Pancreas (tissue), 10 donors: Measurements from ENCODE around the gene SH3BP2. TPM values are rescaled to one million over a fixed set of nuclear protein-coding genes. Genes with fewer than 3 reads are reported as not detected.

Experiments used
- ATAC-seq, 4 donors: fragments of 200-7000 bp; cut with Tn5 transposase; one replicate each; pipeline versions ENCODE4 v1.8.0 to v1.9.1; 2020; ENCODE audit warnings: mild to moderate bottlenecking in 4 of 4, moderate library complexity in 4 of 4
- DNase-seq, 6 donors: peaks; one replicate each; pipeline ENCODE4 v3.0.0-alpha.2; 2020
- FAIRE-seq: peaks from 2 replicates; lab custom pipeline; 2012; peaks lifted over from hg19 to GRCh38; lab: Jason Lieb, UNC
- H3K27ac ChIP-seq, 4 donors: fragments of 200-600 bp; sonication (generic); 1 replicate in 3 of 4; 2 replicates in 1 of 4; pipeline versions ENCODE4 v1.5.0 to v1.8.0; 2020
- H3K27me3 ChIP-seq, 4 donors: fragments of 200-600 bp; one replicate each; pipeline ENCODE4 v1.8.0; 2021
- H3K36me3 ChIP-seq, 3 donors: fragments of 200-600 bp; sonication (generic) in 1 of 3; one replicate each; pipeline versions ENCODE4 v1.5.0 to v1.8.0; 2020 to 2021
- H3K4me1 ChIP-seq, 3 donors: fragments of 200-600 bp; one replicate each; pipeline ENCODE4 v1.8.0; 2021
- H3K4me3 ChIP-seq, 4 donors: fragments of 200-600 bp; sonication (generic) in 2 of 4; one replicate each; pipeline versions ENCODE4 v1.5.0 to v1.8.0; 2020 to 2021
- H3K9me3 ChIP-seq, 4 donors: fragments of 200-600 bp; one replicate each; pipeline ENCODE4 v1.8.0; 2021
- CTCF ChIP-seq, 4 donors: fragments of 200-600 bp; sonication (generic) in 3 of 4; IDR thresholded peaks; one replicate each; pipeline versions ENCODE4 v1.5.0 to v1.8.0; 2021; ENCODE audit warnings: antibody characterized with exemption in 4 of 4
- WGBS, 2 donors: extraction: QIAGEN DNeasy Blood & Tissue Kit; methylation state at CpG; one replicate each; pipeline ENCODE4 v1.1.7; 2013; 5-methylcytosine and 5-hydroxymethylcytosine counted together
- intact Hi-C, 3 donors: fragments of 100-400 bp; cut with DNase I; formaldehyde crosslinking; loops; one replicate each; pipeline versions ENCODE4 v1.11.1 to v1.14.2; 2022
- polyA plus RNA-seq, 2 donors: library from polyadenylated mRNA; stranded (reverse); fragments of 200-250 nt; gene quantifications; one replicate each; pipeline ENCODE4 v1.2.3, GENCODE V29; 2013
- total RNA-seq, 6 donors: library from RNA; stranded (reverse); fragmentation: NEBNext Ultra II Directional in 4 of 6; extraction: Animal tissue kit (Norgen Biotek cat#: 25700) in 4 of 6; gene quantifications; one replicate each; pipeline versions ENCODE4 v1.2.1 to v1.2.4, GENCODE V29; 2021 to 2023
- donor health status: healthy with polysubstance abuse.
- donor health status: DM: no; HTN: no; CAD: no; lungs with moderate emphysema.
- donor health status: DM: no; HTN: no; CAD: no.
- donor health status: control.
- donor health status: control.
- donor health status: Bipolar disorder and iron deficiency.
- donor health status: DM: yes; HTN: yes; CAD: no.
- donor health status: DM: no; HTN: no; CAD: no.
- donor health status: DM: no; HTN: no; CAD: no.
- donor health status: DM: yes; HTN: yes; CAD: no.

SH3BP2 gene
- total and polyA plus RNA-seq, 8 donors: 12.3 to 56.5 (median 27.0) TPM

GRCh38 chr4:2799971-2800690, 7.2 kb downstream of the SH3BP2 start:
- no peak for TF ChIP-seq CTCF (IDR thresholded peaks at IDR 0.05)
- Histone ChIP-seq H3K27me3 (no peaks in the 10 kb centered on the region), H3K4me3 (peak overlapping the region in 1 of 4 donors; percentile 26), H3K4me1 (peaks cover 18 to 73% (median 38%) of the 10 kb centered on the region in 3 donors), H3K27ac (peak overlapping the region in 3 of 4 donors; percentile 46 to 85 (median 84)), H3K36me3 (no peaks in the 10 kb centered on the region), H3K9me3 (no peaks in the 10 kb centered on the region)
- no peak for FAIRE-seq
- WGBS, 2 donors: 75 to 79% methylated on average over 23 of the region's 23 CpGs
- peak in 5 of 6 donors; percentile 17 to 81 (median 53) for DNase-seq
- intact Hi-C loops: no loop called here
- no peak for ATAC-seq

DNA sequence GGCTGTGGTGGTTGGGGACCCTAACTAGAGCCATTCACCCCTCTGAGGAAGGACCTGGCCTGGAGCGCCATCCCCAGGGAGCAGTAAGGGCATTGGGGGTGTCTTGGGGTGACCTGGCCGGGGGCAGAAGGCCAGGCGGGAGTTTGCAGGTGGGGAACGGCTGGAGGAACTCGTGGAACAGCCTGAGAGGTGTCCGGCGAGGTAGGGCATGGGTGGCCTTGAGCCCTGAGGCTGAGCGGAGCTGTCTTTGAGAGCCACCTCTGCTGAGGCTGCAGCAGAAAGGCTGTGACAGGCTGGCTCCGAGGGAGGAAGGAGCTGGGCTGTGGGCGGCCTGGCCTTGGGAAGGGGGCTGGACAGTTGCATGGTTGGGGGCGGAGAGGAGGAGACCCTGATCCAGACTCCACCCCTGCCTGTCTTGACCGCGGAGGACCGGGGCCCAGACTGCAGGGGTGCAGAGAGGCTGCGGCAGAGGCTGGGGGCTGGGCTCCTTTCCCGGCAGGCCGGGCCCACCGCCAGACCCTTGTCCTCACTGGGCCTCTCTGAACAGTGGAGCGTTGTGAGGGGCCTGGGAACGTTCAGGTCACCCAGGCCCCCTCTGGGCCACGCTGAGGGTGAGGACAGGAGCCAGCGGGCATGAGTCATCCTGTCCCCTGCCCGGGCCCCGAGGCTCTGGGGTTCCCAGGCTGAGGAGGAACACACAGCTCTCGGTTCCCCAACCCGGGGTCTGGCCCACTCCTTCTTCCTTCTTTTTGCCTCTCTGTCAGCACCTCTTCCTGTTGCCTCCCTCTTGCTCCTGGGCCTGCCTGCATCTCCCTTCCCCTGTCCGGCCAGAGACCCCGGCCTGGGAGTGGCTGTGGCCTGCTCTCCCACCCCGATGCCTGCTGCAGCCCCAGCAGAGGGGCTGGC, 8.1 kb downstream of the SH3BP2 start:
- Histone ChIP-seq H3K4me3 (peak overlapping the region in 1 of 4 donors; percentile 26), H3K4me1 (peaks cover 27 to 73% (median 42%) of the 10 kb centered on the region in 3 donors), H3K9me3 (no peaks in the 10 kb centered on the region), H3K27ac (peak overlapping the region; percentile 3 to 85 (median 65)), H3K36me3 (no peaks in the 10 kb centered on the region), H3K27me3 (no peaks in the 10 kb centered on the region)
- no peak for TF ChIP-seq CTCF (IDR thresholded peaks at IDR 0.05)
- ATAC-seq (peak in 3 of 4 donors; percentile 3 to 38 (median 35)), FAIRE-seq (no peak), DNase-seq (peak; percentile 66 to 83 (median 70))
- intact Hi-C loops: no loop called here
- WGBS, 2 donors: 33 to 36% methylated on average over 27 to 29 of the region's 29 CpGs

- FAIRE-seq (no peak), DNase-seq (peak in 4 of 6 donors; percentile 0 to 61 (median 26)), ATAC-seq (no peak)
- no peaks in the 10 kb centered on the region for H3K36me3 ChIP-seq
- intact Hi-C loops: no loop called here
- no peak for TF ChIP-seq CTCF (IDR thresholded peaks at IDR 0.05)
- H3K27ac ChIP-seq: no peak overlapping the region
- WGBS, 2 donors: 91 to 92% methylated on average over 27 of the region's 27 CpGs
- no peaks in the 10 kb centered on the region for H3K27me3 ChIP-seq
- H3K9me3 ChIP-seq: no peaks in the 10 kb centered on the region
- no peak overlapping the region for H3K4me3 ChIP-seq
- peaks cover 24 to 69% (median 39%) of the 10 kb centered on the region in 3 donors for H3K4me1 ChIP-seq
Observed at GRCh38 chr4:2802618-2803531, 10.0 kb downstream of the SH3BP2 start.

- Histone ChIP-seq H3K4me1 (peaks cover 21 to 59% (median 31%) of the 10 kb centered on the region in 3 donors), H3K27me3 (no peaks in the 10 kb centered on the region), H3K4me3 (no peak overlapping the region), H3K9me3 (no peaks in the 10 kb centered on the region), H3K36me3 (no peaks in the 10 kb centered on the region), H3K27ac (no peak overlapping the region)
- WGBS, 2 donors: 92 to 94% methylated on average over 20 of the region's 20 CpGs
- no peak for FAIRE-seq
- peak in 3 of 6 donors; percentile 20 to 65 (median 54) for DNase-seq
- no peak for ATAC-seq
- no peak for TF ChIP-seq CTCF (IDR thresholded peaks at IDR 0.05)
- intact Hi-C loops: no loop called here
Observed at GRCh38 chr4:2803624-2804448, 11.0 kb downstream of the SH3BP2 start.
